Measurements from ENCODE around the gene ANKRD34B. TPM values are rescaled to one million over a fixed set of nuclear protein-coding genes. Genes with fewer than 3 reads are reported as not detected.

Gene ANKRD34B
- polyA plus RNA-seq (2013, experiment 1 of 2): 0.17 TPM
- 0.14 TPM for polyA plus RNA-seq (2013, experiment 2 of 2)

GRCh38 chr5:80569961-80570786 lies at the start of gene ANKRD34B:
Gene ANKRD34B, minus strand, starts transcription at chr5:80570280. Its CDS starts 10,261 bp downstream, at chr5:80560019.
- Histone ChIP-seq H3K27ac (ENCODE audit: low read depth, low read length) (no peak within 1 kb of the TSS), H3K36me3 (ENCODE audit: control insufficient read depth, insufficient read depth, low read length) (no peaks in the 10 kb centered on the region)

GRCh38 chr5:80619086-80619485 lies 49.0 kb upstream of the ANKRD34B start:
- no peak overlapping the region for H3K4me2 ChIP-seq (ENCODE audit: low read length)
- H3K27ac ChIP-seq (ENCODE audit: low read depth, low read length): no peak overlapping the region
- H3K27me3 ChIP-seq (ENCODE audit: insufficient read depth, low read length, poor library complexity): no peaks in the 10 kb centered on the region
- no peak overlapping the region for H2BK15ac ChIP-seq (replicated peaks; ENCODE audit: low read depth)
- H3K4ac ChIP-seq (ENCODE audit: low read depth, low read length): no peak overlapping the region
- no peak overlapping the region for H2AK5ac ChIP-seq (ENCODE audit: low read length)
- H3K56ac ChIP-seq (ENCODE audit: low read length): no peak overlapping the region
- no peak overlapping the region for H4K8ac ChIP-seq (ENCODE audit: low read depth, low read length)
- no peak overlapping the region for H3K23ac ChIP-seq (ENCODE audit: low read length)
- H3K79me2 ChIP-seq (ENCODE audit: control insufficient read depth, insufficient read depth, low read length): no peaks in the 10 kb centered on the region
- no peak overlapping the region for H3K18ac ChIP-seq (ENCODE audit: low read length)
- no peak overlapping the region for H2BK120ac ChIP-seq (ENCODE audit: low read depth, low read length)
- H4K5ac ChIP-seq (ENCODE audit: low read length): no peak overlapping the region
- no peaks in the 10 kb centered on the region for H3K36me3 ChIP-seq (ENCODE audit: control insufficient read depth, insufficient read depth, low read length)
- no peaks in the 10 kb centered on the region for H3K4me1 ChIP-seq (ENCODE audit: control insufficient read depth, low read depth, low read length)
- H2BK5ac ChIP-seq (ENCODE audit: low read length): no peak overlapping the region
- no peak overlapping the region for H3K4me3 ChIP-seq (ENCODE audit: low read length)
- H3K9ac ChIP-seq (ENCODE audit: low read length): no peak overlapping the region
- DNase-seq: no peak
- no peaks in the 10 kb centered on the region for H3K79me1 ChIP-seq (ENCODE audit: low read length)
- no CpG with 5 or more reads among the region's 1 CpG for WGBS (ENCODE audit: extremely low coverage, insufficient coverage, low lambda C conversion rate)

More at GRCh38 chr5:80569961-80570786, at the start of gene ANKRD34B:
- Histone ChIP-seq H3K27me3 (ENCODE audit: insufficient read depth, low read length, poor library complexity) (peaks cover 19% of the 10 kb centered on the region), H3K4me3 (ENCODE audit: low read length) (no peak within 1 kb of the TSS), H4K5ac (ENCODE audit: low read length) (no peak within 1 kb of the TSS), H2BK120ac (ENCODE audit: low read depth, low read length) (no peak within 1 kb of the TSS), H3K79me1 (ENCODE audit: low read length) (no peaks in the 10 kb centered on the region), H3K4me2 (ENCODE audit: low read length) (peak within 1 kb of the TSS; percentile 64), H4K8ac (ENCODE audit: low read depth, low read length) (no peak within 1 kb of the TSS), H2AK5ac (ENCODE audit: low read length) (no peak within 1 kb of the TSS), H3K79me2 (ENCODE audit: control insufficient read depth, insufficient read depth, low read length) (no peaks in the 10 kb centered on the region), H3K9ac (ENCODE audit: low read length) (peak within 1 kb of the TSS; percentile 51), H3K18ac (ENCODE audit: low read length) (no peak within 1 kb of the TSS), H2BK5ac (ENCODE audit: low read length) (no peak within 1 kb of the TSS), H3K4me1 (ENCODE audit: control insufficient read depth, low read depth, low read length) (no peaks in the 10 kb centered on the region), H3K23ac (ENCODE audit: low read length) (no peak within 1 kb of the TSS), H3K56ac (ENCODE audit: low read length) (peak within 1 kb of the TSS; percentile 75), H3K4ac (ENCODE audit: low read depth, low read length) (no peak within 1 kb of the TSS), H2BK15ac (replicated peaks; ENCODE audit: low read depth) (no peak within 1 kb of the TSS)
- no CpG with 5 or more reads among the region's 73 CpGs for WGBS (ENCODE audit: extremely low coverage, insufficient coverage, low lambda C conversion rate)
- peak; percentile 76 for DNase-seq

DNA sequence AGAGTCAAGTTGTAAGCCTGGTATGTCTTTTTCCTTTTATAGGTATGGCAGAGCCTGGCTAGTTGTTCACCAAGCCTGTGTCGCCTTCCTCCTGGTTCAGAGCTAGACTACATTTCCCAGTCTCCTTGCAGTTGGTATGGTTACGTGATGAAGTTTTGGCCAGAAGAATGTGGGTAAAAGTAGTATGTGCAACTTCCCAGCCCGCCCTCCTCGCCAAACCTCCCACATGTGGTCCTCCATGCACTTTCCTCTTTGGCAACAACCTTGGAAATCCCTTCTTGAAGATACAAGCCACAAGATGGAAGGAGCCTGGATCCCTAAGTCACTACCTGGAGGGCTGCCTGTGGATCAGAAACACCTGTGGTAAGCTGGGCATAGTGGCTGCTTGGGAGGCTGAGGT lies 48.4 kb upstream of the ANKRD34B start:
- no peak overlapping the region for H2BK15ac ChIP-seq (replicated peaks; ENCODE audit: low read depth)
- WGBS (ENCODE audit: extremely low coverage, insufficient coverage, low lambda C conversion rate): no CpG with 5 or more reads among the region's 4 CpGs
- no peak overlapping the region for H2BK120ac ChIP-seq (ENCODE audit: low read depth, low read length)
- no peak overlapping the region for H3K23ac ChIP-seq (ENCODE audit: low read length)
- H3K4me2 ChIP-seq (ENCODE audit: low read length): no peak overlapping the region
- H4K5ac ChIP-seq (ENCODE audit: low read length): no peak overlapping the region
- no peaks in the 10 kb centered on the region for H3K79me1 ChIP-seq (ENCODE audit: low read length)
- H2BK5ac ChIP-seq (ENCODE audit: low read length): no peak overlapping the region
- DNase-seq: no peak
- H3K4me1 ChIP-seq (ENCODE audit: control insufficient read depth, low read depth, low read length): no peaks in the 10 kb centered on the region
- H3K9ac ChIP-seq (ENCODE audit: low read length): no peak overlapping the region
- no peaks in the 10 kb centered on the region for H3K79me2 ChIP-seq (ENCODE audit: control insufficient read depth, insufficient read depth, low read length)
- H2AK5ac ChIP-seq (ENCODE audit: low read length): no peak overlapping the region
- no peak overlapping the region for H3K18ac ChIP-seq (ENCODE audit: low read length)
- no peak overlapping the region for H3K27ac ChIP-seq (ENCODE audit: low read depth, low read length)
- no peak overlapping the region for H4K8ac ChIP-seq (ENCODE audit: low read depth, low read length)
- no peaks in the 10 kb centered on the region for H3K36me3 ChIP-seq (ENCODE audit: control insufficient read depth, insufficient read depth, low read length)
- H3K56ac ChIP-seq (ENCODE audit: low read length): no peak overlapping the region
- no peak overlapping the region for H3K4ac ChIP-seq (ENCODE audit: low read depth, low read length)
- H3K4me3 ChIP-seq (ENCODE audit: low read length): no peak overlapping the region
- H3K27me3 ChIP-seq (ENCODE audit: insufficient read depth, low read length, poor library complexity): no peaks in the 10 kb centered on the region

GRCh38 chr5:80615266-80615914 lies 45.3 kb upstream of the ANKRD34B start:
- Histone ChIP-seq H3K27ac (ENCODE audit: low read depth, low read length) (peak overlapping the region; percentile 48), H2BK120ac (ENCODE audit: low read depth, low read length) (no peak overlapping the region), H4K5ac (ENCODE audit: low read length) (no peak overlapping the region), H2BK15ac (replicated peaks; ENCODE audit: low read depth) (no peak overlapping the region), H3K18ac (ENCODE audit: low read length) (no peak overlapping the region), H3K56ac (ENCODE audit: low read length) (no peak overlapping the region), H3K23ac (ENCODE audit: low read length) (no peak overlapping the region), H2BK5ac (ENCODE audit: low read length) (no peak overlapping the region), H3K4me3 (ENCODE audit: low read length) (no peak overlapping the region), H3K4me2 (ENCODE audit: low read length) (no peak overlapping the region), H3K4ac (ENCODE audit: low read depth, low read length) (no peak overlapping the region), H4K8ac (ENCODE audit: low read depth, low read length) (no peak overlapping the region), H3K27me3 (ENCODE audit: insufficient read depth, low read length, poor library complexity) (no peaks in the 10 kb centered on the region), H3K79me1 (ENCODE audit: low read length) (no peaks in the 10 kb centered on the region), H3K4me1 (ENCODE audit: control insufficient read depth, low read depth, low read length) (no peaks in the 10 kb centered on the region), H3K36me3 (ENCODE audit: control insufficient read depth, insufficient read depth, low read length) (no peaks in the 10 kb centered on the region), H2AK5ac (ENCODE audit: low read length) (no peak overlapping the region), H3K9ac (ENCODE audit: low read length) (no peak overlapping the region), H3K79me2 (ENCODE audit: control insufficient read depth, insufficient read depth, low read length) (no peaks in the 10 kb centered on the region)
- no CpG with 5 or more reads among the region's 17 CpGs for WGBS (ENCODE audit: extremely low coverage, insufficient coverage, low lambda C conversion rate)
- DNase-seq: no peak

- Histone ChIP-seq H3K79me2 (ENCODE audit: control insufficient read depth, insufficient read depth, low read length) (no peaks in the 10 kb centered on the region), H3K4ac (ENCODE audit: low read depth, low read length) (no peak overlapping the region), H3K9ac (ENCODE audit: low read length) (no peak overlapping the region), H3K23ac (ENCODE audit: low read length) (no peak overlapping the region), H4K8ac (ENCODE audit: low read depth, low read length) (no peak overlapping the region), H3K56ac (ENCODE audit: low read length) (no peak overlapping the region), H3K27me3 (ENCODE audit: insufficient read depth, low read length, poor library complexity) (no peaks in the 10 kb centered on the region), H3K4me3 (ENCODE audit: low read length) (no peak overlapping the region), H4K5ac (ENCODE audit: low read length) (no peak overlapping the region), H3K27ac (ENCODE audit: low read depth, low read length) (no peak overlapping the region), H3K36me3 (ENCODE audit: control insufficient read depth, insufficient read depth, low read length) (no peaks in the 10 kb centered on the region), H2BK15ac (replicated peaks; ENCODE audit: low read depth) (no peak overlapping the region), H3K4me1 (ENCODE audit: control insufficient read depth, low read depth, low read length) (no peaks in the 10 kb centered on the region), H3K79me1 (ENCODE audit: low read length) (no peaks in the 10 kb centered on the region), H3K18ac (ENCODE audit: low read length) (no peak overlapping the region), H3K4me2 (ENCODE audit: low read length) (no peak overlapping the region), H2BK120ac (ENCODE audit: low read depth, low read length) (no peak overlapping the region), H2BK5ac (ENCODE audit: low read length) (no peak overlapping the region), H2AK5ac (ENCODE audit: low read length) (no peak overlapping the region)
- WGBS (ENCODE audit: extremely low coverage, insufficient coverage, low lambda C conversion rate): no CpG with 5 or more reads among the region's 1 CpG
- DNase-seq: no peak
Measured at GRCh38 chr5:80609692-80610091, 39.6 kb upstream of the ANKRD34B start.

Measured in mesendoderm (in vitro differentiated cells).